Activated T-helper 1 cell treated with Interleukin-2 at 50 U/mL for 16 hours (primary cell): ENCODE data around the gene ZNF584.
A peak's percentile ranks its signal among the peaks of the same experiment; 100 is the strongest.

Source experiments
- DNase-seq: peaks from one replicate; pipeline ENCODE4 v3.0.0-alpha.2; 2020; ENCODE audit warnings: low read depth

Gene ZNF584

GRCh38 chr19:58385891-58386575 is 22.4 kb upstream of the ZNF584 start:
- DNase-seq = no peak

- DNase-seq = peak; percentile 92
Observed at GRCh38 chr19:58386576-58387337, 21.7 kb upstream of the ZNF584 start, which contains the start of gene RPS5. Gene RPS5 (plus strand): TSS chr19:58387269. CDS start chr19:58388138, 869 bp downstream.

- no peak for DNase-seq
Observed at GRCh38 chr19:58387338-58388174, 20.9 kb upstream of the ZNF584 start.

GRCh38 chr19:58388175-58388526 is 20.3 kb upstream of the ZNF584 start:
- no peak for DNase-seq

DNA sequence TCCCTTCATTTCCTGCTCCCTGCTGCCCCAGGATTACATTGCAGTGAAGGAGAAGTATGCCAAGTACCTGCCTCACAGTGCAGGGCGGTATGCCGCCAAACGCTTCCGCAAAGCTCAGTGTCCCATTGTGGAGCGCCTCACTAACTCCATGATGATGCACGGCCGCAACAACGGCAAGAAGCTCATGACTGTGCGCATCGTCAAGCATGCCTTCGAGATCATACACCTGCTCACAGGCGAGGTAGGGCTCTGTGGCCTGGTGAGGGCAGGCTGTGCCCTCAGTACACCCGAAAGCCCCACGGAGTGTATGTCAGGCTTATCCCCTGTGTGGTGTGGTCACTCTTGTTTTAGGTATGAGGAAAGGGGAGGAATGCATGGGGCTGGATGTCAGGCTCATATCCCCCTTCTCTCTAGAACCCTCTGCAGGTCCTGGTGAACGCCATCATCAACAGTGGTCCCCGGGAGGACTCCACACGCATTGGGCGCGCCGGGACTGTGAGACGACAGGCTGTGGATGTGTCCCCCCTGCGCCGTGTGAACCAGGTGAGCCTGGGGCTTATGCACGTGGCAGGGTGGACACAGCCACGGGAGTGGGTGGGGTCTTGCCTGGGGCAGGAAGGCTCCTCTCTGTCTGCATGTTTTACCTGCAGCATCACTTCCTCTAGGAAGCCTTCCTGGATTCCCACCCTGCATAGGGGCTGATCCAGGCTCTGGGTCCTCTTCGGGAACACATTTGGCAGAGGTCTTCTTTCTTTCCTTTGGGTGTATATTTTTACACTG is 15.3 kb upstream of the ZNF584 start:
- DNase-seq = no peak

DNA sequence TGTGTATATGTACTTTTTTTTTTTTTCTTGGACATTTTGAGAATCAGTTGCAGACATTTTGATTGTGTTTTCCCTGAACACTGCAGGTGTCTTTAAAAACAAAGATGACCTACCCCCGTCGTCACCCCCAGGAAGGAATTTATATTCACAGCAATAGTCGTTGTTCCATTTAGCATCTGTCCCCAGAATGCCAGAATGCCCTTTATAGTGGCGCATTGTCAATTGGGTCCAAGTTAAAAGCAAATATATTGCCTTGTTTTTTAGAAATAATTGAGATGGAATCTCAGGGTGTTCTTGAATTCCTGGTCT is 14.8 kb upstream of the ZNF584 start:
- no peak for DNase-seq

GRCh38 chr19:58394821-58395219 is 13.6 kb upstream of the ZNF584 start:
- DNase-seq = no peak

DNA sequence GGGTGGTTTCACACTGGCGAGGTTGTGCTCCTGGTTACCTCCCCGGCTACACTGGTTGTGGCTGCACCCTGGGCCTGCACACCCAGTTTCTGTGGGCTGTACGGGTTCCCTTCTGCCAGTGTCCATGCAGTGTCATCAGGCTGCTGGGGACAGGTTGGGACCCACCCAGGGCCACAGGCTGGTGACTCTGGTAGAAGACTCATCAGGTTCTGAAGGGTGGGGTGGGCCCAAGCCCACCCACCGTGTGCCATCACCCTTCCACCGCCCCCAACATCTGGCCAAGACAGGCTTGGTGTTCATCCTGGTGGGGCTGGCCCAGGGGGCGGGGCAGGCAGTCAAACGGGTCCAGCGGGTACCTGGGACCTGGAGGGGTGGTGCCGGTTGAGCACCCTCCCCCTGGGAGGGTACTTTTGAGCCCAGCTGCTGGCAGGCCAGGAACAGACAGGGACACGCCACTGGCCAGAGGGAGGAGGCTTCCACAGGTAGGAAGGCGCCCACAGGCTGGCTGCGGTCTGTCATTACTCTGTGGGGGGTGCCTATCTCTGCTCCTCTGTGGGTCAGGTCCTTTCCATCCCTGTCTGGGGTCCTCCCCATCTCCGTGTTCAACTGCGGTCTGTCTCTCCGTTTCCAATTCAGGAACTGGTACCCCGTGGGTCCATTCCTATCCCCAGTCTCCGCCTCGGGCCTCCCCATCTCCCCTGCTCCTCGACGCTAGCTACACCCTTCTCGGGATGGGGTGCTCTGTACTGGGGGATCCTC is 13.1 kb upstream of the ZNF584 start, which contains the start of gene RNF225:
Gene RNF225, plus strand, starts transcription at position 437 of the 759 bp plus-strand sequence. CDS start 434 bp downstream, outside the sequence.
- no peak for DNase-seq

GRCh38 chr19:58395979-58396627 is 12.3 kb upstream of the ZNF584 start:
- DNase-seq = no peak

- no peak for DNase-seq
Observed at GRCh38 chr19:58396691-58397532, 11.5 kb upstream of the ZNF584 start.

- no peak for DNase-seq
Observed at GRCh38 chr19:58397533-58398037, 10.9 kb upstream of the ZNF584 start.

DNA sequence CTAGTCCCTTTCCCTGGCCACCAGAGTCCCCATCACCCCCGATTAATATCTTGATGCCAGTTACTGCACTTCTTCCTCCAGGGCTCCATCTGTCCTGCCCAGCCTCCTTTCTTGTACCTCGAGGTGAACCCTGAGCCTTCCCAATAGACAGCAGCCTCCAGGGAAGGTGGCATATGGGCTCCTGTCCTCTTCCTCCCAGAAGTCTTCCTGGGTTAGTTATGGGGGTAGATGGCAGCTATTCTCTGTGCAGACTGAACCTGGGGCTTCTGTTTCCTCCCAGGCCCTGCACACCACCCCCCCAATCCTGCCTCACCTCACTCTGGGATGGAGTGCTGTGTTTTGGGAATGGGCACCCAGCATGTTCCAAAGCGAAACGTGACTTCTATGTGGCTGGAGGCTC is 10.4 kb upstream of the ZNF584 start:
- DNase-seq = no peak

GRCh38 chr19:58398545-58398944 is 9.9 kb upstream of the ZNF584 start:
- DNase-seq = no peak

DNA sequence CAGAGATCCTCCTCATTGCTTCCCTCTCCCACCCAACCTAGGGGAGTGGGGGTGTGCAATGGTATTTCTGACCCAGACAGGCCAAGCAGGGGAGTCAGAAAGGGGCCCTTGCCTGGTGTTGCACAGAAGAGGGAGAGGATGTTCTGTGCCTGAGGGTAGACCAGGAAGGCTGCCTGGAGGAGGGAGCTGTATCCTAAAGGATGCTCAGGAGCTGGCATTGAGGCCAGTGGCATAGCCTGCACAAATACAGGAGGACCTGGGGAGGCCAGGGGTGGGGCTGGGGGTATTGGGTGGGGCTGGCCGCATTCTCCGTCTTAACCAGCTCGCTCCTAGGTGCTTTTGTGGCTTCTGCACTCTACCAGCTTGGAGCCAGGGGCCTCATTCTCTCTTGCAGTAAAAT is 8.5 kb upstream of the ZNF584 start:
- no peak for DNase-seq

GRCh38 chr19:58400316-58400915 is 8.0 kb upstream of the ZNF584 start:
- no peak for DNase-seq

DNA sequence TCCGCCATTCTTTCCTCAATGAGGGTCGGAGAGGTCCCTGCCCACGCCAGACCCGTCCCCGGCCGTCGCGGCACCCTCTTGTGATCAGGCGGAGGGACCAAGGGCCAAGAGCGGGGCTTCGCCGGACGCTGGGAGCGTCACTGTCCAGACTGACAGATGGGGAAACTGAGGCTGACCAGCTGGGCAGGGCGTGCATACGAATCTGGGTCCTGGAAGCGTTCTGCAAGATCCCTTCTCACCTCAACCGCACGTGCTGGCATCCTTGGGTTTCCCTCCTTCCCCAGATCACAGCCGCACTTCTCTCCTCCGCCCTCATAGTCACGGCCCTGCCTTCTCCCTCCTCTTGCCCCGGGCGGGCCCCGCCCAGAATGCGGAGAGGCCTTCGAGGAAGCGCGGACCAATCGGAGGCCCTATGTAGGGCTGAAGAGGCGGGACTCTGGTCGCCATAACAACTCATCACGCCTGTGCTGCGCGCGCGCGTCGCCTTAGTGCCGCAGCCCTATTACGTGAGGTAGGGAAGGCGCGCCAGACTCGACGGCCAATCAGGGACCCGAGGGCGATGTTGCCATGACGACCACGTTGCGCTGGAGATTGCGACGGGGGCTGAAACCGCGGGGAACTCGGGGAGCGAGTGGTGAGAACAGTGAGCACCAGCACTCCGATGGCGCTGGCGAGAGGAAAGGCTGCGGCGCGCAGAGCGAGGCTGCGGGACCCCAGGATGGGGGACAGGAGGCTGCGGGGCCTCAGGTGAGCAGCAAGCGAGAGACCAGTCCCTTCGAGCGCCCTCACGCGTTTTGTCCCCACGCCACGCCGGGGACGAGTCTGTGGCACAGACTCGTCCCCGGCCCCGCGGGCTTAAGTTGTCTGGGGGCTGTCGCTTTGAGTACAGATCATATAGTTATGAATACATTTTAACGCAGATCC is 7.3 kb upstream of the ZNF584 start:
- peak; percentile 97 for DNase-seq

DNA sequence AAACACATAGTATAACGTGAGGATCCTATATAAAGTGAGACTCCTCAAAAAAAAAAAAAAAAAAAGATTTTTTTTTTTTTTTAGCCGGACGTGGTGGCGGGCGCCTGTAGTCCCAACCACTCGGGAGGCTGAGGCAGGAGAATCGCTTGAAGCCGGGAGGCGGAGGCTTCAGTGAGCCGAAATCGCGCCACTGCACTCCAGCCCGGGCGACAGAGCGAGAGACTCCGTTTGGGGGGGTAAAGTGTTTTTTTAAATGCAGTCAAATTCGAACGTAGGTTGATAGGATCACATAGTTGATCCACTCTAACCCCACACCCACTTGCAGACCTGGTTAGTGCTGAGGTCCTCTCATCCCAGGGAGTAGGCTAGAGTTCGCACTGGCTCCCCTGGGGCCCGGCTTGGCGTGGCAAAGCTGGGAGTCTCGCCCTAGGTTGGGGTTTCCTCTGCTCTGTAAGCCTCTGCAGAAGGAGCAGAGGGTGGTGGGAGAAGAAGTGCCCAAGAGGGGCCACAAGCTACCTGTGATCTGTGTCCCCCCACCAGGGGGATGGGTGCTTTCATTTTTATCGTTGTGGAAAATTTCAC is 6.5 kb upstream of the ZNF584 start:
- no peak for DNase-seq
